Measurements from ENCODE around the gene MYO1C.
"Not testable (repeated sequence)": the region's sequence is repeated elsewhere in the genome, so short reads cannot be mapped to it uniquely, and the experiment has no call there.

Gene MYO1C

DNA sequence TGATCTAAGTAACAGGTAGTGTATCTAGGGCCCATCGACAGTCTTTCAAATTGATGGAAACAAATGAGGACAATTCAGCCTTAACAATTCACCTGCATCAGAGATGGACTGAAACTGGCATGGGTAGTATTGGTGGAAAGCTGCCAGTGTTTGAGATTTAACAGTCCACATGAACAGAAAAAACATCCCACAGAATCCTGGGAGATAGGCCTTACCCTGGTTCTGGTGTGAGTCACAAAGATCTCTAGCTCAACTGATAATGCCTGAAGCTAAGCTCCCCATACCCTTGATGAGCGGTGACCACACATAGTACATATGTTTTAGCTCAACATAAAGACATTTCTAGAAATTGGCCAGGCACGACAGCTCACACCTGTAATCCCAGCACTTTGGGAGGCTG lies 58.3 kb downstream of the MYO1C start:
- CTCF ChIA-PET: interaction anchor here (0.6 kb wide), 1 partner anchor 285 kb away, joined by 4 read pairs; no protein-coding TSS in a partner anchor
- TF ChIP-seq LEF1 (IDR thresholded peaks at IDR 0.05; ENCODE audit: borderline replicate concordance) (no peak), ZNF384 (IDR thresholded peaks at IDR 0.05) (no peak), CTBP1 (IDR thresholded peaks at IDR 0.05; ENCODE audit: borderline replicate concordance) (no peak), NFRKB (IDR thresholded peaks at IDR 0.05) (no peak), FOXK2 (IDR thresholded peaks at IDR 0.05) (no peak), ARNT (IDR thresholded peaks at IDR 0.05) (no peak), SUZ12 (IDR thresholded peaks at IDR 0.05) (no peak), L3MBTL2 (conservative IDR thresholded peaks at IDR 0.05) (no peak), FOXA1 (IDR thresholded peaks at IDR 0.05) (no peak)
- TF ChIP-seq, protein P1, sequence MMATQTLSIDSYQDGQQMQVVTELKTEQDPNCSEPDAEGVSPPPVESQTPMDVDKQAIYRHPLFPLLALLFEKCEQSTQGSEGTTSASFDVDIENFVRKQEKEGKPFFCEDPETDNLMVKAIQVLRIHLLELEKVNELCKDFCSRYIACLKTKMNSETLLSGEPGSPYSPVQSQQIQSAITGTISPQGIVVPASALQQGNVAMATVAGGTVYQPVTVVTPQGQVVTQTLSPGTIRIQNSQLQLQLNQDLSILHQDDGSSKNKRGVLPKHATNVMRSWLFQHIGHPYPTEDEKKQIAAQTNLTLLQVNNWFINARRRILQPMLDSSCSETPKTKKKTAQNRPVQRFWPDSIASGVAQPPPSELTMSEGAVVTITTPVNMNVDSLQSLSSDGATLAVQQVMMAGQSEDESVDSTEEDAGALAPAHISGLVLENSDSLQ (IDR thresholded peaks at IDR 0.05): no peak
- POLR2A ChIA-PET: no interaction called here
- DNase-seq (ENCODE audit: extremely low spot score): no peak

- ChIA-PET POLR2A (no interaction called here), CTCF (no interaction called here)
- TF ChIP-seq L3MBTL2 (conservative IDR thresholded peaks at IDR 0.05) (no peak), SP1 (IDR thresholded peaks at IDR 0.05) (no peak), LEF1 (IDR thresholded peaks at IDR 0.05; ENCODE audit: borderline replicate concordance) (no peak), ELF4 (IDR thresholded peaks at IDR 0.05) (no peak), FOXA1 (IDR thresholded peaks at IDR 0.05) (no peak)
- DNase-seq (ENCODE audit: extremely low spot score): no peak
Measured at GRCh38 chr17:1431631-1432104, 60.8 kb downstream of the MYO1C start.

- ChIA-PET POLR2A (no interaction called here), CTCF (interaction anchor here (1.0 kb wide), 1 partner anchor 206 kb away, joined by 3 read pairs; no protein-coding TSS in a partner anchor)
- no peak for DNase-seq (ENCODE audit: extremely low spot score)
- TF ChIP-seq ARNT (IDR thresholded peaks at IDR 0.05) (no peak), BHLHE40 (IDR thresholded peaks at IDR 0.05; ENCODE audit: borderline replicate concordance) (no peak)
Measured at GRCh38 chr17:1423456-1424135, 68.9 kb downstream of the MYO1C start.

DNA sequence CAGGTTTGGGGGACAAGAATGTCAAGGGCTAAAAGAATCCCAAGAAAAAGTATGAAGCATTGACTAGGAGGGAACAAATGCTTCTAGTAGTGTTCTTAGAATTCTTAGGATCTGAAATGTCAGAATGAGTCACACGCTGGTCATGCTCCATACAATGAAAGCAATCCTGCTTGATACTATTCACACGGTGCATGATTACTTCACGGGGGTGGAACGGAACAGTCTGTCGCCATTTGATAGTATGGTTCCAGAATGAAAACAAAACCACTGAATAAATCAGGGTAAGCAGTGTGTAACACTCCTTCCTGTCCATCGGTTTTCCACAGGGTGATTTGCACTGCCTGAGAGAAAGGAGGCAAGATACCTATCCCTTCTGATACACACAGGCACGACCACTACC lies 69.6 kb downstream of the MYO1C start:
- TF ChIP-seq NFRKB (IDR thresholded peaks at IDR 0.05) (no peak), FOXK2 (IDR thresholded peaks at IDR 0.05) (no peak)
- no peak for DNase-seq (ENCODE audit: extremely low spot score)
- ChIA-PET POLR2A (no interaction called here), CTCF (no interaction called here)

DNA sequence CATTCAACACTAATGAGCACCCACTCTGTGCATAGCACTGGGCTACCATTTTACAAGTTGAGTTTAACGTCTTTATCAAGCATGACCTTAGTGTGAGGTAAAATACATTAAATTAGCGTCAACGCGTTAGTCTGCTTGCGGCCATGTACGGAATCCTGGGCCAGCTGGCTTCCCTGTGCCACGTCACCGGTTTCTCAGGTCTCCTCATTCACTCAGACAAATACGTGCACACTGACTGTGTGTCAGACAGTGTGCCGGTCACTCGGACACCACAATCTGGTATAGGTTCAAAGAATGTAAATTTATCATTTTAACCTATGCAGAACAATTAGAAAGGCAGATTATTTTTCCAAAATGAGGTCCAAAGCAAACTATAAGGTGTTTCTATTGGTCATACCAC lies 71.0 kb downstream of the MYO1C start:
- ChIA-PET CTCF (no interaction called here), POLR2A (no interaction called here)
- TF ChIP-seq ELF4 (IDR thresholded peaks at IDR 0.05): no peak
- TF ChIP-seq CTBP1 (IDR thresholded peaks at IDR 0.05; ENCODE audit: borderline replicate concordance): no peak
- no peak for TF ChIP-seq LEF1 (IDR thresholded peaks at IDR 0.05; ENCODE audit: borderline replicate concordance)
- no peak for TF ChIP-seq ARNT (IDR thresholded peaks at IDR 0.05)
- no peak for TF ChIP-seq FOXK2 (IDR thresholded peaks at IDR 0.05)
- no peak for TF ChIP-seq FOXM1 (IDR thresholded peaks at IDR 0.05; ENCODE audit: borderline replicate concordance)
- TF ChIP-seq SP1 (IDR thresholded peaks at IDR 0.05): no peak
- TF ChIP-seq TARDBP (IDR thresholded peaks at IDR 0.05): no peak
- TF ChIP-seq ZNF384 (IDR thresholded peaks at IDR 0.05): no peak
- TF ChIP-seq, protein P1 (IDR thresholded peaks at IDR 0.05): no peak
- no peak for DNase-seq (ENCODE audit: extremely low spot score)

GRCh38 chr17:1420981-1421380 lies 71.5 kb downstream of the MYO1C start:
- CTCF ChIA-PET: no interaction called here
- TF ChIP-seq FOXM1 (IDR thresholded peaks at IDR 0.05; ENCODE audit: borderline replicate concordance) (no peak), SP1 (IDR thresholded peaks at IDR 0.05) (no peak), NFRKB (IDR thresholded peaks at IDR 0.05) (no peak), LEF1 (IDR thresholded peaks at IDR 0.05; ENCODE audit: borderline replicate concordance) (no peak), ZNF384 (IDR thresholded peaks at IDR 0.05) (no peak), ELF4 (IDR thresholded peaks at IDR 0.05) (no peak), FOXK2 (IDR thresholded peaks at IDR 0.05) (no peak)
- TF ChIP-seq, protein P1 (IDR thresholded peaks at IDR 0.05): no peak
- POLR2A ChIA-PET: no interaction called here
- no peak for DNase-seq (ENCODE audit: extremely low spot score)

DNA sequence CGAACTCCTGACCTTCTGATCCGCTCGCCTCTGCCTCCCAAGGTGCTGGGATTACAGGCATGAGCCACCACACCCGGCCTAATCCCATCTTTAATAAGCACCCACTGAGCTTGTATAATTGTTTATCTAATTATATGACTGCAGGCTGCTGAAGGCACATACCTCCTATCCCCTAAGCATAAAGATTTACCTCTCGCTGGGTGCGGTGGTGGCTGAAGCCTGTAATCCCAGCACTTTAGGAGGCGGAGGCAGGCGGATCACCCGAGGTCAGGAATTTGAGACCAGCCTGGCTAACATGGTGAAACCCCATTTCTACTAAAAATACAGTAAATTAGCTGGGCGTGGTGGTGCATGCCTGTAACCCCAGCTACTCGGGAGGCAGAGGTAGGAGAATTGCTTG lies 72.3 kb downstream of the MYO1C start:
- TF ChIP-seq FOXA1 (IDR thresholded peaks at IDR 0.05) (no peak), ARNT (IDR thresholded peaks at IDR 0.05) (no peak), ELF4 (IDR thresholded peaks at IDR 0.05) (no peak), TARDBP (IDR thresholded peaks at IDR 0.05) (no peak), FOXM1 (IDR thresholded peaks at IDR 0.05; ENCODE audit: borderline replicate concordance) (no peak), L3MBTL2 (conservative IDR thresholded peaks at IDR 0.05) (no peak), SP1 (IDR thresholded peaks at IDR 0.05) (no peak)
- DNase-seq (ENCODE audit: extremely low spot score): no peak
- CTCF ChIA-PET: no interaction called here
- POLR2A ChIA-PET: no interaction called here

GRCh38 chr17:1418476-1418875 lies 74.0 kb downstream of the MYO1C start:
- POLR2A ChIA-PET; CTCF ChIA-PET; DNase-seq (ENCODE audit: extremely low spot score): not testable (repeated sequence)

All from HEK293T (cell line).